ENCODE data around the gene XPA.

The XPA gene

DNA sequence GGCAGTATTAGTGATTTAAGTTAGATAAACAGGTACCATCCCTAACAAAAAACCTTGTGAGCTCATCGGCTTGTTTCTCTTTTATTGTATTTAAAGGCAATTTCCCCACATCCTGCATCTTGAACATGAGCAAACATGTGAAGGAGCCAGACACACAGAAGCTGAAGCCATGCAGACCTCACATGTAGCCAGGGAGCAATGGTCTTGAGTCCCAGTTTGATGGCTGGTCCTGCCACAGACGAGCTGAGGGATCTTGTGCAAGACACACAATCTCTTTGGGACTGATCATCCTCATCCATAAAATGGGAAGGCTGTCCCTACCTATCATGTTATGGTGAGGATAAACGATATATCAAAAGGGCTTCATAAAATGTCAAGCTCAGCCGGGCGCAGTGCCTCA is 29.6 kb upstream of the XPA start:
- WGBS (ENCODE audit: extremely low coverage, insufficient coverage, insufficient read length) = no CpG with 5 or more reads among the region's 5 CpGs
- H3K9me3 ChIP-seq (ENCODE audit: insufficient read depth, low read depth, low read length) = no peaks in the 10 kb centered on the region
- no peak overlapping the region for H3K18ac ChIP-seq (ENCODE audit: low read length)
- H2BK120ac ChIP-seq (ENCODE audit: insufficient read depth, low read length, poor library complexity) = no peak overlapping the region
- no peak overlapping the region for H3K4me3 ChIP-seq (ENCODE audit: low read depth, low read length)
- H4K91ac ChIP-seq (ENCODE audit: low read depth, low read length) = no peak overlapping the region
- DNase-seq = no peak
- no peak overlapping the region for H3K9ac ChIP-seq (ENCODE audit: low read length)
- no peak overlapping the region for H2AFZ ChIP-seq (ENCODE audit: insufficient read depth, low read length, poor library complexity)
- H3K27ac ChIP-seq (ENCODE audit: low read depth, low read length) = no peak overlapping the region
- no peak overlapping the region for H3K4me2 ChIP-seq (ENCODE audit: low read length)
- H3K14ac ChIP-seq (ENCODE audit: low read length) = no peak overlapping the region
- H4K8ac ChIP-seq (ENCODE audit: low read depth, low read length) = no peak overlapping the region
- H3K79me1 ChIP-seq (ENCODE audit: low read length) = no peaks in the 10 kb centered on the region
- no peak overlapping the region for H2BK12ac ChIP-seq (ENCODE audit: low read length)
- H3K36me3 ChIP-seq (ENCODE audit: control insufficient read depth in 1 of 2, insufficient read depth in 2 of 2, low read length in 2 of 2) = no peaks in the 10 kb centered on the region
- no peaks in the 10 kb centered on the region for H3K79me2 ChIP-seq (ENCODE audit: control insufficient read depth, insufficient read depth, low read length, poor library complexity)
- H4K12ac ChIP-seq (ENCODE audit: low read depth, low read length) = no peak overlapping the region
- H2BK5ac ChIP-seq (ENCODE audit: low read depth, low read length, poor library complexity) = no peak overlapping the region
- H3K4ac ChIP-seq (ENCODE audit: low read depth, low read length) = no peak overlapping the region
- H3K4me1 ChIP-seq (ENCODE audit: control insufficient read depth in 1 of 2, insufficient read depth in 2 of 2, low read length in 2 of 2) = no peaks in the 10 kb centered on the region
- H3K23ac ChIP-seq (ENCODE audit: low read length) = no peak overlapping the region
- no peak overlapping the region for H2AK5ac ChIP-seq (ENCODE audit: low read length)
- H3K27me3 ChIP-seq (ENCODE audit: insufficient read depth, low read length) = no peaks in the 10 kb centered on the region

- no peak overlapping the region for H4K12ac ChIP-seq (ENCODE audit: low read depth, low read length)
- H4K8ac ChIP-seq (ENCODE audit: low read depth, low read length) = no peak overlapping the region
- no peak overlapping the region for H2BK120ac ChIP-seq (ENCODE audit: insufficient read depth, low read length, poor library complexity)
- no peaks in the 10 kb centered on the region for H3K79me1 ChIP-seq (ENCODE audit: low read length)
- no peak overlapping the region for H3K27ac ChIP-seq (ENCODE audit: low read depth, low read length)
- H3K23ac ChIP-seq (ENCODE audit: low read length) = no peak overlapping the region
- no peaks in the 10 kb centered on the region for H3K4me1 ChIP-seq (ENCODE audit: control insufficient read depth in 1 of 2, insufficient read depth in 2 of 2, low read length in 2 of 2)
- H3K79me2 ChIP-seq (ENCODE audit: control insufficient read depth, insufficient read depth, low read length, poor library complexity) = no peaks in the 10 kb centered on the region
- no peak overlapping the region for H3K4me2 ChIP-seq (ENCODE audit: low read length)
- H2AK5ac ChIP-seq (ENCODE audit: low read length) = no peak overlapping the region
- no peaks in the 10 kb centered on the region for H3K36me3 ChIP-seq (ENCODE audit: control insufficient read depth in 1 of 2, insufficient read depth in 2 of 2, low read length in 2 of 2)
- H3K4ac ChIP-seq (ENCODE audit: low read depth, low read length) = no peak overlapping the region
- no peak overlapping the region for H3K14ac ChIP-seq (ENCODE audit: low read length)
- H4K91ac ChIP-seq (ENCODE audit: low read depth, low read length) = no peak overlapping the region
- peaks cover 1% of the 10 kb centered on the region for H3K9me3 ChIP-seq (ENCODE audit: insufficient read depth, low read depth, low read length)
- H3K9ac ChIP-seq (ENCODE audit: low read length) = no peak overlapping the region
- no peaks in the 10 kb centered on the region for H3K27me3 ChIP-seq (ENCODE audit: insufficient read depth, low read length)
- no peak overlapping the region for H3K18ac ChIP-seq (ENCODE audit: low read length)
- no peak overlapping the region for H3K4me3 ChIP-seq (ENCODE audit: low read depth, low read length)
- no peak overlapping the region for H2BK12ac ChIP-seq (ENCODE audit: low read length)
- no peak overlapping the region for H2BK5ac ChIP-seq (ENCODE audit: low read depth, low read length, poor library complexity)
- DNase-seq = no peak
- WGBS (ENCODE audit: extremely low coverage, insufficient coverage, insufficient read length) = no CpG with 5 or more reads among the region's 2 CpGs
- no peak overlapping the region for H2AFZ ChIP-seq (ENCODE audit: insufficient read depth, low read length, poor library complexity)
These were observed 26.7 kb upstream of the XPA start for GRCh38 chr9:97723819-97724218.

DNA sequence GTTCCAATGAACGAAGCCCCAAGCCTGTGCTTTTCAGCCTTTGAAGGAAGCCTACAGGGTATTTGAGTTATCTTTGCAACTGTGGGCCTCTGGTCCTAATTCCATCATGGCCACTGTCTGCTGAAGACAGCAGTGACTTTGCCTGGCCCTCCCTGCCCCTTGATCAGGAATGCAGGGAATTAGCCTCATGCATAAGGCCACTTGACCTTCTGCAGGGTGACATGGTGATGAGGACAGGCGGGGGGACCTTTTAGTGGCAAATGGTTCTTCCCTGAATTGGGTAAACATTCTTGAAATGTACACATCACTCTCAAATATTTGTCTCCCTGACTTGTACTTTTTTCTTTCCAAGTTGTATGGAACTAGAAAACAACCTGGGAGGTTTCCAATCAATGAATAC is 25.2 kb upstream of the XPA start:
- no peak overlapping the region for H3K18ac ChIP-seq (ENCODE audit: low read length)
- peak overlapping the region; percentile 4 for H3K9ac ChIP-seq (ENCODE audit: low read length)
- no peak overlapping the region for H4K91ac ChIP-seq (ENCODE audit: low read depth, low read length)
- H2BK12ac ChIP-seq (ENCODE audit: low read length) = no peak overlapping the region
- no peak overlapping the region for H2BK120ac ChIP-seq (ENCODE audit: insufficient read depth, low read length, poor library complexity)
- H3K9me3 ChIP-seq (ENCODE audit: insufficient read depth, low read depth, low read length) = peaks cover 1% of the 10 kb centered on the region
- DNase-seq = no peak
- H3K23ac ChIP-seq (ENCODE audit: low read length) = no peak overlapping the region
- no peaks in the 10 kb centered on the region for H3K36me3 ChIP-seq (ENCODE audit: control insufficient read depth in 1 of 2, insufficient read depth in 2 of 2, low read length in 2 of 2)
- no peak overlapping the region for H2BK5ac ChIP-seq (ENCODE audit: low read depth, low read length, poor library complexity)
- no peak overlapping the region for H3K27ac ChIP-seq (ENCODE audit: low read depth, low read length)
- no peak overlapping the region for H3K4me3 ChIP-seq (ENCODE audit: low read depth, low read length)
- WGBS (ENCODE audit: extremely low coverage, insufficient coverage, insufficient read length) = no CpG with 5 or more reads among the region's 2 CpGs
- no peak overlapping the region for H3K14ac ChIP-seq (ENCODE audit: low read length)
- no peaks in the 10 kb centered on the region for H3K79me2 ChIP-seq (ENCODE audit: control insufficient read depth, insufficient read depth, low read length, poor library complexity)
- no peak overlapping the region for H2AFZ ChIP-seq (ENCODE audit: insufficient read depth, low read length, poor library complexity)
- H3K79me1 ChIP-seq (ENCODE audit: low read length) = no peaks in the 10 kb centered on the region
- no peaks in the 10 kb centered on the region for H3K27me3 ChIP-seq (ENCODE audit: insufficient read depth, low read length)
- H3K4ac ChIP-seq (ENCODE audit: low read depth, low read length) = no peak overlapping the region
- H2AK5ac ChIP-seq (ENCODE audit: low read length) = no peak overlapping the region
- no peak overlapping the region for H4K8ac ChIP-seq (ENCODE audit: low read depth, low read length)
- no peaks in the 10 kb centered on the region for H3K4me1 ChIP-seq (ENCODE audit: control insufficient read depth in 1 of 2, insufficient read depth in 2 of 2, low read length in 2 of 2)
- H4K12ac ChIP-seq (ENCODE audit: low read depth, low read length) = no peak overlapping the region
- H3K4me2 ChIP-seq (ENCODE audit: low read length) = no peak overlapping the region

DNA sequence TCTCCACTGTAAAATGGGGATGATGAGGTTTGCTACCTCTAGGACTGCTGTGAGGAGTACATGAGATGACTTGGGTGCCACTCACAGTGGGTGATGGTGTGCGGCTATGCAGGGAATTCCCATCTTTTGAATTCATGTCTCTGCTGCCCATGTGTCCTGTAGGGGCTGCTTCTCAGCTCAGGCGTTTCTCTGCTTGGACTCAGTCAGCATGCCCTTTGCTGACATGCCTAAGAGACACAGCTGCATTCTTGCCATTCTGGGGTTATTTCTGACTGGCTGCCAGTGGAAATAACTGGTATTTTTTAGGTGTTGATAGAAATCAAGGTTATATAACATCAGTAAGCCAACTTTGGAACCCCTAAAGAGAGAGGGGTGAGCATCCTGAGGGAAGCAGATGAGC is 24.3 kb upstream of the XPA start:
- Histone ChIP-seq H2AK5ac (ENCODE audit: low read length) (no peak overlapping the region), H3K14ac (ENCODE audit: low read length) (no peak overlapping the region), H2BK12ac (ENCODE audit: low read length) (no peak overlapping the region), H2AFZ (ENCODE audit: insufficient read depth, low read length, poor library complexity) (no peak overlapping the region), H4K8ac (ENCODE audit: low read depth, low read length) (no peak overlapping the region), H3K79me2 (ENCODE audit: control insufficient read depth, insufficient read depth, low read length, poor library complexity) (no peaks in the 10 kb centered on the region), H3K79me1 (ENCODE audit: low read length) (no peaks in the 10 kb centered on the region), H3K4me3 (ENCODE audit: low read depth, low read length) (no peak overlapping the region), H4K12ac (ENCODE audit: low read depth, low read length) (no peak overlapping the region), H3K18ac (ENCODE audit: low read length) (no peak overlapping the region), H3K9ac (ENCODE audit: low read length) (no peak overlapping the region), H3K36me3 (ENCODE audit: control insufficient read depth in 1 of 2, insufficient read depth in 2 of 2, low read length in 2 of 2) (no peaks in the 10 kb centered on the region), H3K4me2 (ENCODE audit: low read length) (no peak overlapping the region), H3K23ac (ENCODE audit: low read length) (no peak overlapping the region), H3K4ac (ENCODE audit: low read depth, low read length) (no peak overlapping the region), H4K91ac (ENCODE audit: low read depth, low read length) (no peak overlapping the region), H3K27me3 (ENCODE audit: insufficient read depth, low read length) (no peaks in the 10 kb centered on the region), H2BK120ac (ENCODE audit: insufficient read depth, low read length, poor library complexity) (no peak overlapping the region), H2BK5ac (ENCODE audit: low read depth, low read length, poor library complexity) (no peak overlapping the region), H3K27ac (ENCODE audit: low read depth, low read length) (no peak overlapping the region), H3K9me3 (ENCODE audit: insufficient read depth, low read depth, low read length) (peaks cover 1% of the 10 kb centered on the region), H3K4me1 (ENCODE audit: control insufficient read depth in 1 of 2, insufficient read depth in 2 of 2, low read length in 2 of 2) (no peaks in the 10 kb centered on the region)
- WGBS (ENCODE audit: extremely low coverage, insufficient coverage, insufficient read length) = no CpG with 5 or more reads among the region's 2 CpGs
- no peak for DNase-seq

Data from trophoblast cell (in vitro differentiated cells and primary cell).